ENCODE measurements around the gene EPAS1. TPM values are rescaled to one million over a fixed set of nuclear protein-coding genes. Genes with fewer than 3 reads are reported as not detected.

EPAS1 gene
- total RNA-seq, 1 experiment from 2014 or later, result 50.5 TPM

GRCh38 chr2:46273225-46273863, 23.9 kb upstream of the EPAS1 start:
- DNase-seq (ENCODE audit: extremely low read depth, low read depth), result no peak

- no peak for DNase-seq (ENCODE audit: extremely low read depth, low read depth)
These were observed 23.3 kb upstream of the EPAS1 start for GRCh38 chr2:46273919-46274318.

GRCh38 chr2:46274586-46274985, 22.6 kb upstream of the EPAS1 start:
- no peak for DNase-seq (ENCODE audit: extremely low read depth, low read depth)

GRCh38 chr2:46275995-46276394, 21.2 kb upstream of the EPAS1 start:
- DNase-seq (ENCODE audit: extremely low read depth, low read depth), result no peak

- no peak for DNase-seq (ENCODE audit: extremely low read depth, low read depth)
These were observed 20.6 kb upstream of the EPAS1 start for GRCh38 chr2:46276642-46277041.

GRCh38 chr2:46277431-46278190, 19.6 kb upstream of the EPAS1 start:
- DNase-seq (ENCODE audit: extremely low read depth, low read depth), result no peak

- no peak for DNase-seq (ENCODE audit: extremely low read depth, low read depth)
These were observed 18.3 kb upstream of the EPAS1 start for GRCh38 chr2:46278952-46279351.

GRCh38 chr2:46281939-46282338, 15.3 kb upstream of the EPAS1 start:
- DNase-seq (ENCODE audit: extremely low read depth, low read depth), result no peak

GRCh38 chr2:46283693-46284092, 13.5 kb upstream of the EPAS1 start:
- no peak for DNase-seq (ENCODE audit: extremely low read depth, low read depth)

GRCh38 chr2:46284260-46284659, 12.9 kb upstream of the EPAS1 start:
- no peak for DNase-seq (ENCODE audit: extremely low read depth, low read depth)

GRCh38 chr2:46284796-46285195, 12.4 kb upstream of the EPAS1 start:
- no peak for DNase-seq (ENCODE audit: extremely low read depth, low read depth)

- DNase-seq (ENCODE audit: extremely low read depth, low read depth), result no peak
These were observed 10.5 kb upstream of the EPAS1 start for GRCh38 chr2:46286715-46287114.

- no peak for DNase-seq (ENCODE audit: extremely low read depth, low read depth)
These were observed 7.1 kb upstream of the EPAS1 start for GRCh38 chr2:46290078-46290477.

GRCh38 chr2:46293466-46293865, 3.7 kb upstream of the EPAS1 start:
- DNase-seq (ENCODE audit: extremely low read depth, low read depth), result no peak

- no peak for DNase-seq (ENCODE audit: extremely low read depth, low read depth)
These were observed 2.9 kb upstream of the EPAS1 start for GRCh38 chr2:46294176-46294836.

GRCh38 chr2:46296216-46296839, 879 bp upstream of the EPAS1 start:
- no peak for DNase-seq (ENCODE audit: extremely low read depth, low read depth)

- DNase-seq (ENCODE audit: extremely low read depth, low read depth), result no peak
These were observed 502 bp downstream of the EPAS1 start for GRCh38 chr2:46297546-46298271.

GRCh38 chr2:46298272-46298521, 990 bp downstream of the EPAS1 start:
- no peak for DNase-seq (ENCODE audit: extremely low read depth, low read depth)

- no peak for DNase-seq (ENCODE audit: extremely low read depth, low read depth)
These were observed 1.5 kb downstream of the EPAS1 start for GRCh38 chr2:46298522-46299353.
